ENCODE measurements around the gene VGLL2. TPM values are rescaled to one million over a fixed set of nuclear protein-coding genes. Genes with fewer than 3 reads are reported as not detected.

VGLL2 gene
- total RNA-seq, 2 experiments from 2014 or later = not detected

GRCh38 chr6:117311726-117312125, 46.4 kb downstream of the VGLL2 start:
- no peak overlapping the region for H3K4me3 Mint-ChIP-seq
- peaks cover 6% of the 10 kb centered on the region for H3K27me3 Mint-ChIP-seq
- DNase-seq (no peak), ATAC-seq (no peak)
- H3K27ac Mint-ChIP-seq = no peak overlapping the region
- no peaks in the 10 kb centered on the region for H3K36me3 Mint-ChIP-seq
- CTCF ChIA-PET = no interaction called here
- no peaks in the 10 kb centered on the region for H3K9me3 Mint-ChIP-seq (ENCODE audit: low read depth)
- H3K4me1 Mint-ChIP-seq = no peaks in the 10 kb centered on the region

GRCh38 chr6:117317261-117317660, 51.9 kb downstream of the VGLL2 start:
- CTCF ChIA-PET = no interaction called here
- H3K4me3 Mint-ChIP-seq = no peak overlapping the region
- no peak for DNase-seq
- H3K4me1 Mint-ChIP-seq = no peaks in the 10 kb centered on the region
- H3K36me3 Mint-ChIP-seq = no peaks in the 10 kb centered on the region
- H3K27me3 Mint-ChIP-seq = peaks cover 3% of the 10 kb centered on the region
- no peaks in the 10 kb centered on the region for H3K9me3 Mint-ChIP-seq (ENCODE audit: low read depth)
- no peak for ATAC-seq
- no peak overlapping the region for H3K27ac Mint-ChIP-seq

Other genes starting within 250 kb of the VGLL2 start
- gene ROS1, start 160.4 kb downstream of the VGLL2 start, total RNA-seq = not detected
- gene DCBLD1, start 217.1 kb downstream of the VGLL2 start, total RNA-seq = 1 to 10 TPM; 5.8 to 6.1 TPM